NB4 (cell line): ENCODE results near the gene ZSWIM3.

Source experiments
- DNase-seq: peaks from one replicate; pipeline ENCODE4 v3.0.0; 2010; ENCODE audit warnings: low read depth
- H3K4me3 ChIP-seq: one replicate; pipeline ENCODE4 v1.5.1; 2011; ENCODE audit warnings: mild to moderate bottlenecking, low read depth, low read length, moderate library complexity
- CTCF ChIP-seq: IDR thresholded peaks from one replicate; pipeline ENCODE4 v1.5.1; 2012; ENCODE audit warnings: low read depth, low read length
- MAX ChIP-seq: IDR thresholded peaks from 2 replicates; pipeline ENCODE4 v1.6.1; 2011; ENCODE audit warnings: low read depth, low read length
- MYC ChIP-seq: IDR thresholded peaks from 2 replicates; pipeline ENCODE4 v1.6.1; 2011; ENCODE audit warnings: low read depth, low read length
- POLR2A ChIP-seq: IDR thresholded peaks from 2 replicates; pipeline ENCODE4 v1.6.1; 2011; ENCODE audit warnings: mild to moderate bottlenecking; ENCODE audit not compliant: insufficient read length; ENCODE audit errors: extremely low read depth

The ZSWIM3 gene

GRCh38 chr20:45911486-45912343, 54.3 kb downstream of the ZSWIM3 start, which contains the start of gene PLTP:
Gene PLTP (minus strand): TSS chr20:45912155. CDS start chr20:45911452, 703 bp downstream.
- DNase-seq: peak; percentile 81
- TF ChIP-seq MAX (peak; percentile 58), CTCF (no peak), MYC (no peak; the same call in none of the 2 replicates), POLR2A (peak; percentile 92)
- peak within 1 kb of the TSS; percentile 87 for H3K4me3 ChIP-seq

- DNase-seq: no peak
- H3K4me3 ChIP-seq: peak overlapping the region; percentile 87
- no peak for TF ChIP-seq MYC
- TF ChIP-seq CTCF: no peak
- TF ChIP-seq POLR2A: no peak
- no peak for TF ChIP-seq MAX
Measured at GRCh38 chr20:45912344-45912682, 54.9 kb downstream of the ZSWIM3 start.

- no peak for TF ChIP-seq MAX
- no peak for TF ChIP-seq MYC
- no peak for TF ChIP-seq CTCF
- no peak for TF ChIP-seq POLR2A
- no peak overlapping the region for H3K4me3 ChIP-seq
- DNase-seq: no peak
Measured at GRCh38 chr20:45913116-45913515, 55.7 kb downstream of the ZSWIM3 start.

- DNase-seq: no peak
- TF ChIP-seq MAX: no peak
- TF ChIP-seq MYC: no peak
- TF ChIP-seq POLR2A: no peak
- TF ChIP-seq CTCF: no peak
- H3K4me3 ChIP-seq: no peak overlapping the region
Measured at GRCh38 chr20:45917790-45918141, 60.4 kb downstream of the ZSWIM3 start.

- no peak for TF ChIP-seq MYC
- TF ChIP-seq CTCF: no peak
- TF ChIP-seq POLR2A: no peak
- no peak for TF ChIP-seq MAX
- no peak overlapping the region for H3K4me3 ChIP-seq
Measured at GRCh38 chr20:45918182-45918737, 60.8 kb downstream of the ZSWIM3 start.

More at GRCh38 chr20:45918182-45918737, 60.8 kb downstream of the ZSWIM3 start:
- DNase-seq: no peak
